ENCODE data around the gene KCNMA1.

DNA sequence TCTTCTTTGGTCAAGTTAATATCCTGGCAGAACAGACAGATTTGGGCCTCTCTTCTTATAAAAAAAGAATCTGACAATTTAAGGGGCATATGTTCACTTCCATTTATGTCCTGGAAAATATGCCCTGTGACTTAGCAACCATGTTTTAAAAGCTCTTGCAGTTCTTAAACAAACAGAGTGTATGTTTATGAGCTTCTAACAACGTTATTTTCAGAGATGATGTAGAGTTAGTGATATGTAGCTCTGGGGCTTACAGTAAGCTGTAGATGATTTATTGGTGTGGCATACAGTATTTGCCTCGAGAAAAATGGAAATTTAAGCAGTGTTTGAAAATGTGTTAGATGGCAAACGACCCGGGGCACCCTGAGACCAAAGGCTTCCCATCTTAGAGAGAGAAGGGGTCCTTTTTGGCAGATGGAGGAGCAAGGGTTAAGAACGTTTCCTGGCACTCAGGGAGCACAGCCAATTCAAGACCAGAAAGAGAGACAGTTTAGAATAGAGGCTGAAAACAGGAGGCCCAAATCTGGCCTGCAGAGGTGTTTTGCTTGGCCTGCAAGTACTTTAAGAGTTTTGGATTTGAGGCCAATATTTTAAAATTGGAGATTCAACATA, 397.5 kb downstream of the KCNMA1 start:
- no peak for TF ChIP-seq EZH2 (IDR thresholded peaks at IDR 0.05; ENCODE audit: borderline replicate concordance, insufficient read depth, low read depth, low read length, poor library complexity, severe bottlenecking)
- TF ChIP-seq, protein P1, sequence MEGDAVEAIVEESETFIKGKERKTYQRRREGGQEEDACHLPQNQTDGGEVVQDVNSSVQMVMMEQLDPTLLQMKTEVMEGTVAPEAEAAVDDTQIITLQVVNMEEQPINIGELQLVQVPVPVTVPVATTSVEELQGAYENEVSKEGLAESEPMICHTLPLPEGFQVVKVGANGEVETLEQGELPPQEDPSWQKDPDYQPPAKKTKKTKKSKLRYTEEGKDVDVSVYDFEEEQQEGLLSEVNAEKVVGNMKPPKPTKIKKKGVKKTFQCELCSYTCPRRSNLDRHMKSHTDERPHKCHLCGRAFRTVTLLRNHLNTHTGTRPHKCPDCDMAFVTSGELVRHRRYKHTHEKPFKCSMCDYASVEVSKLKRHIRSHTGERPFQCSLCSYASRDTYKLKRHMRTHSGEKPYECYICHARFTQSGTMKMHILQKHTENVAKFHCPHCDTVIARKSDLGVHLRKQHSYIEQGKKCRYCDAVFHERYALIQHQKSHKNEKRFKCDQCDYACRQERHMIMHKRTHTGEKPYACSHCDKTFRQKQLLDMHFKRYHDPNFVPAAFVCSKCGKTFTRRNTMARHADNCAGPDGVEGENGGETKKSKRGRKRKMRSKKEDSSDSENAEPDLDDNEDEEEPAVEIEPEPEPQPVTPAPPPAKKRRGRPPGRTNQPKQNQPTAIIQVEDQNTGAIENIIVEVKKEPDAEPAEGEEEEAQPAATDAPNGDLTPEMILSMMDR (IDR thresholded peaks at IDR 0.05): no peak

All from B cell (primary cell).